GM19452 (cell line): ENCODE results near the gene UNC93B1.

Source experiments
- ATAC-seq: cut with Tn5 transposase; IDR thresholded peaks from one replicate; pipeline ENCODE4 v1.9.1; 2021; ENCODE audit not compliant: unreplicated experiment

UNC93B1 gene

DNA sequence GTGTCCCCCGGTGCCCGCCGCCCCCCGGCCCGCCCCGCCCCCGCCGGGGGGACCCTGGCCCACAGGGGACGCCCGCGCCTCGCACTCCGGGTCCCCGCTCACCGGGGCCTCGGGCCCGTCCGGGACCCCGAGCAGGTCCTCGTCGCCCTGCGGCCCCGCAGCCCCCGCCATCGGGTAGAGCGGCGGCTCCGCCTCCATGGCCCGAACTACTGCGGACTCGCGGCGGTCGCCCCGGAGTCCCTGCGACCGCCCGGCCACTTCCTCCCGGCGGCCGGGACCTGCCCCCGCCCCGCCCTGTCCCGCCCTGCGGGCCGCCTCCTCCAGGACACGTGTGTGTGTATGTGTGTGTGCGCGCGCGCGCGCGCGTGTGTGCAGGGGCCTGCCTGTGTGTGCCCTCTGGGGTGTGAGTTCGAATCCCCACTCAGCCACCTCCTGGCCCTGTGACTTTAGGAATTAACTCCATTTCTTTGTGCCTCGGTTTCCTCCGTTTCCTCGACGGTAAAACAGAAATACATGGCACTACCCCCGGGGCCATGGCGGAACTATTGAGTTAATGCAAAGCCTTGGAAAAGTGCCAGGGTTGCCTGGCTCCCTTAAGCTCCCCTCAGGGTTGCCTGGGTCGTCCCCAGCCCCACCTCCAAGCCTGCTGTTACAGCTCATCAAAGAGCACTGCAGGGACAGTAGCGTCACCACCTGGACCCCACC lies at the start of gene UNC93B1:
Gene UNC93B1 (minus strand): TSS at position 252 of the 705 bp plus-strand sequence. CDS start 54 bp downstream, at position 198.
- ATAC-seq, result peak; percentile 48

DNA sequence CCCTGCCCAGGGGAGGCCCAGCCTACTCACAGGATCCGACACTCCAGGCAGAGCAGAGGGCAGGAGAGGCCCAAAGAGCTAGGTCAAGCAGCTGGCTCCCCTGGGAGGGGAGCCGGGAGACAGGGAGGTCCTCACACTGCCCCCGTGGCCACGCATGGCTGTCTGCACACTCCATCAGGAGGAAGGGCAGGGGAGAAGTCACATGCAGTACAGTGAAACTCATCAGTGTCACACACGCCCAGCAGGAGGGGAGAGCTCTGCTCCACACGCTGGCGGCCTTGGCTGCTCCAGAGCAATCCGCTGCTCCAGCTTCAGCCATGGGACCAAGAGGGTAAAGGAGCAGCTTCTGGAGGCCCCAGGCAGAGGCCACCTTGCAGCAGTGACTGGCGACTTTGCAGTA lies 49.2 kb upstream of the UNC93B1 start:
- no peak for ATAC-seq

DNA sequence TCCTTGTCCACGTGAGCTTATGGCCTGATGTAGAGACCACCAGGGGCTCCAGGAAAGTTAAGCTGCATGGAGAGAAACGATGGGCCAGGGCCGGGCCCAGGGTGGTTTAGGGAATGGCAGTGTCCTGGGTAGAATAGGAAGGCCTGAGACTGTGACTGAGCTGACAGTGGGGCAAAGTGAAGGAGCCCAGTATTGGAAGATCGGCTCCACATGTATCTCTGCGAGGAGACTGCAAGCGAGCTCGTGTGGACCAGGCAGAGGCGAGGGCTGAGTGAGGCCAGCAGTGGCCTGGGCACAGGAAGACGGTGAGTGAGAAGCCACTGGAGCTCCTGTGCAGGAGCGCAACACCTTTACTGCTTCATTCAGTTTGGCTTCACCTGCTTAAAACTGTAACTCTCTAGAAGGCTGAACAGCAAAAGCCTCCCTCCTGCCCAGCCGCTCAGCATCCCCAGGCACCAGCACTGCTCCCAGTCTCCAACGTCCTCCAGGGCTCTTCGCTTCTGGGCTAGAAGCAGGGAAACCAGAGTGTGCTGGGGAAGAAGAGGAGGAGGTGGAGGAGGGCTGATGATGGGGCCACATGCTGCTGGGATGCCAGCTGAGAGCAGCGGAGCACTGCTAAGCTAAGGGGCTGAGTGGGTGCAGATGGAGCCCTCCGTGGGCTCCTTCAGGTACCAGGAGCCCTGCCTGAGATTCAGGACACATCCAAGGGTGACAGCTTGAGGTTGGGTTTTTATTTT lies 48.4 kb upstream of the UNC93B1 start:
- ATAC-seq, result no peak

DNA sequence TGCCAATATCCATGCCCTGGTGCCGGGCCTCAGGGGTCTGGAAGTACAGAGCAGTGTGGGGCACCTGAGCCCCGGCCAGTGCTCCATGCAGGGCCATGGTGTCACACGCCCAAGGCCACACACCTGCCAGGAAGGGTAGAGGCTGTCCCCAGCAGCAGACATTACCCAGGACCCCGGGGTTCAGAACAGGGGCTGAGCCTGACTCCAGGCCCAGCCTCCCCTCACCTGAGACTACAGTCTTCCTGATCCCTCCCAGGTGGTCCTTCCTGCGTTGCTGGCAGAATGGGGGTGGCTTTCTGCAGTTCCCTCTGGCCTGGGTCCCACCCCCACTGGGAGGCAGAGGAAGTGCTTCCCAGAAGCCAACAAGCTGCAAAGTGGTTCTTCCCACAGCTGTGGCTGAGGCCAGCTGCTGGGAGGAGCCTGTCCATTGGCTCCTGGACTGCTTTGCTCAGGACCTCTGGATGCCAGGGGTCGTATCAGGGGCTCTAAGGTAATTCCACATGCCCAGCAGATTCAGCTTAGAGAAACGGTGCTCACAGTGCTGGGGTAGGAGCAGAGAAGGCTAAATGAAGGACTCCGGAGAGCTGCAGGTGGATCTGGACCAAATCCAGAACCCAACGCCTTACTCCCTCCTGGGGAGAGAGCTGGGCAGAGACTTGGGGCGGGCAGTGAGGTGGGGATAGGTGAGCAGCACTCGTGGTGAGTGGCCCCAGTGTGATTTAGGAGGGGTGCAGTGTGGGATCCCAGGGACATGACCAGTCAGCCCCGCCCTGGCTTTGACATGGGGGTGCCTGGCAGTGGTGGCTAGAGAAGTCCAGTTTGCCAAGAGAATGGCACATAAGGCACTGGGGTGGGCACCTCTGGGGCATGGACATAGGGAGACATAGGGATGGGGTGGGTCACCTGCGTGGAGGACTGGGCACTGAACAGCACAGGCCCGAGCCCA lies 47.6 kb upstream of the UNC93B1 start:
- no peak for ATAC-seq

GRCh38 chr11:68050371-68050841 lies 46.5 kb upstream of the UNC93B1 start:
- ATAC-seq, result no peak

DNA sequence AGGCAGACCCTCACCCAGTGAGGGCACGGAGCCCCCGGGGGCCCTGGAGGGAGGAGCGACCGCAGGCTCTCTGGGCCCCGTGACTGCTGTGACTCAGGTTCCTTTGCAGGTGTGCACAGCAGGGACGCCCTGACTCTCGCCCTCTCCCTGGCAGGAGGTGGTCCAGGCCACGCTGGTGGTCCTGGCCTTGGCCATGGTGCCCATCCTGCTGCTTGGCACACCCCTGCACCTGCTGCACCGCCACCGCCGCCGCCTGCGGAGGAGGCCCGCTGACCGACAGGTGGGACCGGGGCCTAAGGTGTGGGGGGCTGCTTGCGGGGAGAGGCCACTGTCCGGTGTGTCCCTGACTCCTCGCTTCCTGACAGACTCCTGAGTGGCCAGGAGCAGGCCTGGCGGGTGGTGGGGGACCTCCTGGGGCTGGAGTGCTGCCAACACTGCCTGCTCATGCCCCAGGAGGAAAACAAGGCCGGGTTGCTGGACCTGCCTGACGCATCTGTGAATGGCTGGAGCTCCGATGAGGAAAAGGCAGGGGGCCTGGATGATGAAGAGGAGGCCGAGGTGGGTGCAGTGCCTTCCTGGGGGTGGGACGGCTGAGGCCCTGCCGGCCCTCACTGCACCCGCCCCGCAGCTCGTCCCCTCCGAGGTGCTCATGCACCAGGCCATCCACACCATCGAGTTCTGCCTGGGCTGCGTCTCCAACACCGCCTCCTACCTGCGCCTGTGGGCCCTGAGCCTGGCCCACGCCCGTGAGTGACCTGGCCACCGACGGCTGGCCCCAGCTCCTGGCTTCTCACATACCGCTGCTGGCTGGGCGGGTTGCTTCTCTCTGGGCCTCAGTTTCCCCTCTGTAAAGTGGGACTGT lies 45.8 kb upstream of the UNC93B1 start:
- ATAC-seq, result no peak

- no peak for ATAC-seq
Measured at GRCh38 chr11:68048681-68049508, 45.0 kb upstream of the UNC93B1 start.

- ATAC-seq, result no peak
Measured at GRCh38 chr11:68047437-68048290, 43.8 kb upstream of the UNC93B1 start.

DNA sequence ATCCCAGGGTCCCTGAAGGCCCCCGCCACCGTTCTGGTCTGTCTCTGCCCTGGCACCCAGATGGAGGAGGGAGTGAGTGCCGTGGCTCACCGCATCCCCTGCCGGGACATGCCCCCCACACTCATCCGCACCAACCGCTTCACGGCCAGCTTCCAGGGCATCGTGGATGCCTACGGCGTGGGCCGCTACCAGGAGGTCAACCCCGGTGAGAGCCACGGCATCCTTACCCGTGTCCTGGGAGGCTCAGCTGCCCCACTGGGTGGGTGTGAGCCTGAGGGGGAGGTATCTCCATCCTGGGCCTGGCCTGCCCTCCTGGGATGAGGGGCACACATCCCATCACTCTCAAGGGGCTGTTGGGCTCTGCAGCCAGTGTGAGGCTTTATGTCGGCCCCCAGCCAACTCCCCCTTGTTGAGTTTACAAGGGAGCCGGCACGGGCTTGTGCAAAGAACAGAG lies 41.0 kb upstream of the UNC93B1 start:
- no peak for ATAC-seq

DNA sequence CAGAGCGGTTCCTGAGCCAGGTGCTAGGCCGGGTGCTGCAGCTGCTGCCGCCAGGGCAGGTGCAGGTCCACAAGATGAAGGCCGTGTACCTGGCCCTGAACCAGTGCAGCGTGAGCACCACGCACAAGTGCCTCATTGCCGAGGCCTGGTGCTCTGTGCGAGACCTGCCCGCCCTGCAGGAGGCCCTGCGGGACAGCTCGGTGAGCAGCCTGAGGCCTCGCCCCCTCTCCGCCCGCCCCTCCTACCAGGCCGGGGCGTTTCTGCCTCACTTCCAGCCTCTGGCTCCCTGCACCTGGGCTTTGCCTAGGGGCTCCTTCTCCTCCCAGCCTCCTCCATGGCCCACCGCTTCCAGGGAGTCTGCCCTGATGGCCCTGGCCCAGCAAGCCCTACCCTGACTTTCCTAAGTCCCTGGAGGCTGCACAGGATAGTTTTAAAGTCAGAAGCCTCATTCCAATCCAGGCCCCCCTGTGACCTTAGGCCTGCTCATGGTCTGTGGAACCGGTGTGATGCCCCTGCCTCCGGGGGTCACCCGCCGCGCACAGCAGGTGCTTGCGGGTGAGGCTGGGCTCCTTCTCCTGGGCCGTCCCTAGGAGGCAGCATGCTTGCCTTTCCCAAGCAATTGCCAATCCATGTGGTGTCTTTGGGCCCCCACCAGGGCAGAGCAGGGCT lies 40.4 kb upstream of the UNC93B1 start:
- ATAC-seq, result no peak

- ATAC-seq, result no peak
Measured at GRCh38 chr11:68043349-68044144, 39.6 kb upstream of the UNC93B1 start.

DNA sequence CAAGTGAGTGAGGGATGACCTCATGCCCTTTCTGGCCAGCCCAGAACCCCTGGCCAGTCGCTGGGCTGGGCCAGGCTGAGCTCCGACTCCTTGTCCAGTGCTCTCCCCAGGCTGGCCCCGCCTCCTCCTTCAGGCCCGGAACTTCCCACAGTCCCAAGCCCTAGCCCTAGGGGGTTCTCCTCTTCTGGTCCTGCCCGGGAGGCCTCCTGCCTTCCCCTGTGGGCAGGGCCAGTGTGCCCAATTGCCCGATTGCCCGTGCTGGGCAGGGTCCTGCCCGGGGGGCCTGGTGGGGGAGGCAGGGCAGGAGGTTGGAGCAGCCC lies 39.1 kb upstream of the UNC93B1 start:
- no peak for ATAC-seq

DNA sequence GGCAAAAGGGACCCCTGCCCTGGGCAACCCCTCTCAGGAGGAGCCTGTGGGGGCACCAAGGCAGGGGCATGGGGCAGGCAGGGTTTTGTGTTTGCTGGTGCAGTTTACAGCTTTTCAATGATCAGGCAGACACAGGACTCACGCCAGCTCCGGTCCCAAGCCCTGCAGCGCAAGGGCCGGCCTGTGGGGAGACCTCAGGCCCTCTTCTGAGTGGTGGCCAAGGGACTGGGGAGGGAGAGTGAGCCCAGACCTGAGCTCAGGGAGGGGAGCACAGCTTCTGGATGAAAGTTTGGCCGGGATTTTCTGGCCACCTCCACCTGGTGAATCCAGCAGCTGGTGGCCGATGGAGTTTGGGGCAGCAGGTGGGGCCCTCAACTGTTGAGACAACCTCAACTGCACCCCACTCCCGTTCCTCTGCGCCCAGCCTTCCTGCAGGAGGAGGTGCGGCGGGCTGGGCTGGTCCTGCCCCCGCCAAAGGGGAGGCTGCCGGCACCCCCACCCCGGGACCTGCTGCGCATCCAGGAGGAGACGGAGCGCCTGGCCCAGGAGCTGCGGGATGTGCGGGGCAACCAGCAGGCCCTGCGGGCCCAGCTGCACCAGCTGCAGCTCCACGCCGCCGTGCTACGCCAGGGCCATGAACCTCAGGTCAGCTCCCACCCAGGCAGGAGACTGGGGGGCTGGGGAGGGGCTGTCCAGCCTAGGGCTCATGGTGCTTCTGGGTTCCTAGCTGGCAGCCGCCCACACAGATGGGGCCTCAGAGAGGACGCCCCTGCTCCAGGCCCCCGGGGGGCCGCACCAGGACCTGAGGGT lies 38.5 kb upstream of the UNC93B1 start:
- ATAC-seq, result no peak

GRCh38 chr11:68041617-68042218 lies 37.8 kb upstream of the UNC93B1 start:
- ATAC-seq, result no peak

GRCh38 chr11:68040957-68041591 lies 37.2 kb upstream of the UNC93B1 start:
- ATAC-seq, result no peak
